Endothelial cell of umbilical vein (primary cell): Measurements from ENCODE around the gene SLC66A2. TPM values are rescaled to one million over a fixed set of nuclear protein-coding genes. Genes with fewer than 3 reads are reported as not detected.

Experiments used
- BruUV-seq: library from RNA; stranded (reverse); fragments of 400-500 nt; replicated peaks from 2 replicates; lab custom pipeline; 2021; lab: Mats Ljungman, UMichigan
- CTCF ChIA-PET: fragments of 300-600, 350-600 bp; sonication (Branson Sonifier 250); formaldehyde crosslinking; loops from one replicate; lab custom pipeline; 2021; ENCODE audit warnings: antibody characterized with exemption, inconsistent platforms; lab: Charles Lee
- POLR2A ChIA-PET: fragments of 300-600, 350-600 bp; sonication (Branson Sonifier 250); formaldehyde crosslinking; loops from one replicate; lab custom pipeline; 2021; ENCODE audit warnings: antibody characterized with exemption, inconsistent platforms; lab: Charles Lee
- DNase-seq: peaks from one replicate; pipeline ENCODE4 v3.0.0-alpha.2; 2011; ENCODE audit warnings: low read depth, low spot score
- FAIRE-seq: peaks from 2 replicates; lab custom pipeline; 2011; peaks lifted over from hg19 to GRCh38; lab: Jason Lieb, UNC
- H2AFZ ChIP-seq: 2 replicates; pipeline ENCODE4 v1.6.0; 2012; ENCODE audit warnings: low read depth, low read length, control low read depth, inconsistent platforms
- H3K27ac ChIP-seq: 2 replicates; pipeline ENCODE4 v1.5.1; 2011; ENCODE audit warnings: low read depth, mild to moderate bottlenecking, control low read depth, low read length, moderate library complexity; ENCODE audit not compliant: insufficient read depth
- H3K27me3 ChIP-seq, 2 experiments: 2 replicates each; pipeline versions ENCODE4 v1.6.0 to v1.6.1; 2011; ENCODE audit warnings: low read length in 2 of 2, mixed read lengths in 1 of 2; ENCODE audit not compliant: control insufficient read depth in 2 of 2, insufficient read depth in 2 of 2
- H3K36me3 ChIP-seq, 2 experiments: 2 replicates in 1 of 2; 3 replicates in 1 of 2; pipeline ENCODE4 v1.5.1; 2011; ENCODE audit warnings: low read length in 2 of 2, mild to moderate bottlenecking in 1 of 2, moderate library complexity in 1 of 2; ENCODE audit not compliant: control insufficient read depth in 2 of 2, insufficient read depth in 2 of 2; ENCODE audit errors: extremely low read depth in 1 of 2
- H3K4me1 ChIP-seq: 3 replicates; pipeline ENCODE4 v1.5.1; 2011; ENCODE audit warnings: mild to moderate bottlenecking, low read length; ENCODE audit not compliant: control insufficient read depth, insufficient read depth; ENCODE audit errors: extremely low read depth
- H3K4me2 ChIP-seq: 2 replicates; pipeline ENCODE4 v1.6.1; 2011; ENCODE audit warnings: low read length, control low read depth, mixed read lengths; ENCODE audit not compliant: insufficient read depth
- H3K4me3 ChIP-seq, 3 experiments: fragments of 200-600 bp in 1 of 3; sonication (generic), shearing (Covaris generic) in 1 of 3; replicated peaks in 1 of 3; 2 replicates each; pipeline ENCODE4 v1.5.1; 2011 to 2016; ENCODE audit warnings: control low read depth in 3 of 3, low read length in 3 of 3, mild to moderate bottlenecking in 2 of 3, inconsistent platforms in 1 of 3, low read depth in 1 of 3, moderate library complexity in 1 of 3; ENCODE audit not compliant: insufficient read depth in 1 of 3
- H3K79me2 ChIP-seq: 2 replicates; pipeline ENCODE4 v1.6.0; 2012; ENCODE audit warnings: low read length, inconsistent platforms; ENCODE audit not compliant: control insufficient read depth, insufficient read depth
- H3K9ac ChIP-seq: replicated peaks from 2 replicates; pipeline ENCODE3; 2011; ENCODE audit warnings: low read length, control low read depth; ENCODE audit not compliant: insufficient read depth; ENCODE audit errors: extremely low read depth
- H3K9me1 ChIP-seq: replicated peaks from 3 replicates; pipeline ENCODE4 v1.6.0; 2011; ENCODE audit warnings: mild to moderate bottlenecking, low read length; ENCODE audit not compliant: control insufficient read depth, insufficient read depth; ENCODE audit errors: extremely low read depth
- H3K9me3 ChIP-seq: replicated peaks from 2 replicates; pipeline ENCODE4 v1.5.1; 2012; ENCODE audit warnings: low read length, inconsistent platforms; ENCODE audit not compliant: control insufficient read depth, insufficient read depth
- H4K20me1 ChIP-seq: replicated peaks from 2 replicates; pipeline ENCODE3; 2011; ENCODE audit warnings: mild to moderate bottlenecking, low read length; ENCODE audit not compliant: control insufficient read depth, insufficient read depth; ENCODE audit errors: extremely low read depth
- EZH2 ChIP-seq: IDR thresholded peaks from 2 replicates; pipeline ENCODE4 v1.6.1; 2012; ENCODE audit warnings: borderline replicate concordance, low read depth, mild to moderate bottlenecking, moderate library complexity, low read length, inconsistent platforms; ENCODE audit not compliant: severe bottlenecking
- FOS ChIP-seq: IDR thresholded peaks from 2 replicates; pipeline ENCODE4 v1.6.1; 2011; ENCODE audit warnings: mild to moderate bottlenecking, low read length, moderate library complexity, borderline replicate concordance; ENCODE audit not compliant: insufficient read depth
- GATA2 ChIP-seq: IDR thresholded peaks from 2 replicates; pipeline ENCODE4 v1.7.0; 2011; ENCODE audit warnings: low read depth, mild to moderate bottlenecking, moderate library complexity, mixed read lengths, low read length; ENCODE audit not compliant: insufficient read length, insufficient read depth
- JUN ChIP-seq: IDR thresholded peaks from 2 replicates; pipeline ENCODE4 v1.6.1; 2011; ENCODE audit warnings: borderline replicate concordance, low read depth; ENCODE audit not compliant: insufficient read length, insufficient read depth
- MAX ChIP-seq: IDR thresholded peaks from 2 replicates; pipeline ENCODE4 v1.6.1; 2011; ENCODE audit not compliant: insufficient read depth, insufficient read length
- MYC ChIP-seq: IDR thresholded peaks from one replicate; pipeline ENCODE4 v1.6.1; 2011; ENCODE audit warnings: mild to moderate bottlenecking, low read depth, low read length
- POLR2A ChIP-seq: IDR thresholded peaks from 2 replicates; pipeline ENCODE4 v1.6.1; 2012; ENCODE audit warnings: low read depth, mild to moderate bottlenecking, control low read depth, low read length
- POLR2AphosphoS5 ChIP-seq: IDR thresholded peaks from 2 replicates; pipeline ENCODE4 v1.6.1; 2012; ENCODE audit warnings: low read depth, mild to moderate bottlenecking, control low read depth, low read length, moderate library complexity; ENCODE audit not compliant: insufficient read depth
- dilution Hi-C: fragments of 300-500 bp; cut with MboI; formaldehyde crosslinking; loops from one replicate; pipeline ENCODE4 v1.15.0; 2019; ENCODE audit warnings: low sequenced_read_pairs; ENCODE audit not compliant: extremely low pct_ligation_motif_present
- intact Hi-C: fragments of 100-400 bp; cut with micrococcal nuclease; formaldehyde crosslinking; loops from one replicate; pipeline ENCODE4 v1.10.0; 2022
- polyA plus RNA-seq, 4 experiments: library from polyadenylated mRNA; depleted of rRNA in 3 of 4; stranded (reverse) in 3 of 4; unstranded in 1 of 4; fragments of >200 nt; gene quantifications; 2 replicates each; pipeline versions ENCODE4 v1.2.1 to v1.2.3, GENCODE V29; 2011 to 2012; ENCODE audit warnings: missing spikeins in 1 of 4
- total RNA-seq: library from RNA; stranded (reverse); gene quantifications from 2 replicates; pipeline ENCODE4 v1.2.3, GENCODE V29; 2021
- TF ChIP-seq, protein P1 (sequence below), 2 donors: IDR thresholded peaks; 1 replicate in 1 of 2; 2 replicates in 1 of 2; pipeline ENCODE4 v1.5.1; 2011; ENCODE audit warnings: low read length in 2 of 2, mild to moderate bottlenecking in 2 of 2, moderate library complexity in 2 of 2, control low read depth in 1 of 2, inconsistent platforms in 1 of 2, low read depth in 1 of 2; ENCODE audit not compliant: insufficient read depth in 1 of 2; ENCODE audit errors: extremely low read depth in 1 of 2

SLC66A2 gene
- total and polyA plus RNA-seq, 2 donors (not counting 3 experiments of a cell fraction or from before 2014, with no cell fraction given), result 32.5 to 37.1 TPM

GRCh38 chr18:79971986-79972385 is 20.5 kb upstream of the SLC66A2 start:
- Histone ChIP-seq H3K27ac (no peak overlapping the region), H3K36me3 (peaks cover 0 to 16% of the 10 kb centered on the region in 2 experiments), H3K9me3 (no peaks in the 10 kb centered on the region), H3K9me1 (no peaks in the 10 kb centered on the region), H3K4me3 (no peak overlapping the region), H2AFZ (no peak overlapping the region), H4K20me1 (no peaks in the 10 kb centered on the region), H3K27me3 (no peaks in the 10 kb centered on the region), H3K79me2 (peaks cover 36% of the 10 kb centered on the region), H3K4me2 (no peak overlapping the region), H3K9ac (no peak overlapping the region), H3K4me1 (no peaks in the 10 kb centered on the region)
- dilution Hi-C loops (no loop called here), intact Hi-C loops (no loop called here)
- CTCF ChIA-PET, result no interaction called here
- TF ChIP-seq POLR2AphosphoS5 (no peak), MYC (no peak), MAX (no peak), FOS (no peak), EZH2 (no peak), POLR2A (no peak), GATA2 (no peak), JUN (no peak)
- TF ChIP-seq, protein P1, sequence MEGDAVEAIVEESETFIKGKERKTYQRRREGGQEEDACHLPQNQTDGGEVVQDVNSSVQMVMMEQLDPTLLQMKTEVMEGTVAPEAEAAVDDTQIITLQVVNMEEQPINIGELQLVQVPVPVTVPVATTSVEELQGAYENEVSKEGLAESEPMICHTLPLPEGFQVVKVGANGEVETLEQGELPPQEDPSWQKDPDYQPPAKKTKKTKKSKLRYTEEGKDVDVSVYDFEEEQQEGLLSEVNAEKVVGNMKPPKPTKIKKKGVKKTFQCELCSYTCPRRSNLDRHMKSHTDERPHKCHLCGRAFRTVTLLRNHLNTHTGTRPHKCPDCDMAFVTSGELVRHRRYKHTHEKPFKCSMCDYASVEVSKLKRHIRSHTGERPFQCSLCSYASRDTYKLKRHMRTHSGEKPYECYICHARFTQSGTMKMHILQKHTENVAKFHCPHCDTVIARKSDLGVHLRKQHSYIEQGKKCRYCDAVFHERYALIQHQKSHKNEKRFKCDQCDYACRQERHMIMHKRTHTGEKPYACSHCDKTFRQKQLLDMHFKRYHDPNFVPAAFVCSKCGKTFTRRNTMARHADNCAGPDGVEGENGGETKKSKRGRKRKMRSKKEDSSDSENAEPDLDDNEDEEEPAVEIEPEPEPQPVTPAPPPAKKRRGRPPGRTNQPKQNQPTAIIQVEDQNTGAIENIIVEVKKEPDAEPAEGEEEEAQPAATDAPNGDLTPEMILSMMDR (IDR thresholded peaks at IDR 0.05; ENCODE audit: extremely low read depth in 1 of 2, insufficient read depth in 1 of 2, low read depth in 1 of 2, low read length in 2 of 2), result no peak
- BruUV-seq, result no TSS peak
- DNase-seq (no peak), FAIRE-seq (no peak)
- POLR2A ChIA-PET, result no interaction called here
